SHP77 (cell line): ENCODE results near the gene CHD9NB.

Source experiments
- DNase-seq, 2 experiments: peaks; one replicate each; lab custom pipeline; 2025; lab: John Stamatoyannopoulos, UW

Gene CHD9NB

DNA sequence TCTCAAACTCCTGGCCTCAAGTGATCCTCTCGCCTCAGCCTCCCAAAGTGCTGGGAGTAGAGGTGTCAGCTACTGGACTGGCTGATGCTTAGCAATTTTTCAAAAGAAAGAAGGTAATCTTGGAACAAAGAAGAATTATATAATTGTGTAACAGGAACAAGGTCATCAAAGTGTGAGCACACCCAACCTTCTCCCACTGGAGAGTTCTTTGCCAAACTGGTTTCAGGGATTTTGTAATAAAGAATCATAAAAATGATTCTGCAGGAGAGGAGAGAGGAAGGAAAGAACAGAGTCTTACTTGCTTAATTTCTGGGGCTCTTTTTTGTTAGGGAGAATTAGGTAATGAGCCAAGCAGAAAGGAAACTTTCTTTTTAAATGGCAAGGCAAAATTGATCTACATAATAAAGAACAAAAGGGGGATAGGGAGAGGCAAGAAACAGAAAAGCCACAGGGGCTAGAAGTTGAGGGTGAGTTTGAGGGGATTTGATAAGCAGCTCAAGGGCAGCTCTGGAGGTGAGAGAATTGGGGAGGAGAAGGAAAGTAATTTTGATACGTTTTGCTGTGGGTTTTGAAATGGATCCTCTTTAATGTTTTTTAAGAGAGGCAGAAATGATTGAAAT, 21.3 kb downstream of the CHD9NB start:
- DNase-seq: no peak

DNA sequence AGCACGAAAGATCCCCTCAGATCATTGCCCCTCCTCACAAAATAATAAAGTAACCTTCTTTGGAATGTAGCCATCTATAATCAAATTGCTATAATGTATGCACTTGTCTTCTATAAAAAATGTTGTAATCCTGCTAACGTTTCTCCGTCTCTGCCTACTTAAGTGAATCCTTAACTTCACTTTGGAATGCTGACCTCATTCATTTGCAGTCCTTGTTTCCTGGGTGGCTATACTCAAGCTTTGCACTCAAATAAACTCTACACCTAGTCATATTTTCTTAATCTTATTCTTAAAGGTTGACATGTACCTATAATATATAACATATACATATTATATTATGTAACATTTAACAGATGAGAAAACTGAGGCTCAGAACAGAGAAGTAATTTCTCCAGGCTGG, 22.7 kb downstream of the CHD9NB start:
- no peak for DNase-seq

DNA sequence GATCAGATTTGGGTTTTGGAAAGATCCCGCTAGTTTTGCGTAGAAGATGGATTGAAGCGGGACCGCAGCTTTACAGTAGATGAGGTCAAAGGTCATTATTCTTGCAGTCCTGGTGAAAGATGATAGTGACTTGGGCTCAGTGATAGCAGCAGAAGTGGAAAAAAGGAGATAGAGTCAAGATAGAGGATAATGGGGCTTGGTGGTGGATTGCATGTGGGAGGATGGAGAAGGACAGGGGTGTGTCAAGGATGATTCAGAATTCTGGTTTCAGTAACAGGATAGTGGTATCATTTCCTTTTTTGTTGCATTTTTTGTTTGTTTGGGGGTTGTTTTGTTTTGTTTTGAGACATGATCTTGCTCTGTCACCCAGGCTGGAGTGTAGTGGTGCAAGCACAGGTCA, 28.7 kb downstream of the CHD9NB start:
- no peak for DNase-seq

DNA sequence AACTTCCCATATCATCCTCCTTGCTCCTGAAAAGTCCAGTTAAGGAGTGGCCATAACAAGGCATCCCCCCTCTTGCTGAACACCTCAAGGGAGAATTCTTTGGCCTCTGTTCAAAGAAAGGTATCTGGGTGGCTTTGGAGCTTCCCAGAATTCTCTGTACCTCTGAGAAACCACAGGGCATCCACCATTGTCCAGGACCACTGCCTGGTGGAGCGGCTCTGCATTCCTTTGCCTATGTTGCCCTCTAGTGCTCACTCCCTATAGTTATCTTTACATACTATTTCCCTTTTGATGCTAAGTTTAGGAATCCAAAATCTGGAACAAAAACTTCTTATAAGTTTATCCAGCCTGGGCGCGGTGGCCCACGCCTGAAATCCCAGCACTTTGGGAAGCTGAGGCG, 30.3 kb downstream of the CHD9NB start:
- DNase-seq: peak; percentile 46 to 58

DNA sequence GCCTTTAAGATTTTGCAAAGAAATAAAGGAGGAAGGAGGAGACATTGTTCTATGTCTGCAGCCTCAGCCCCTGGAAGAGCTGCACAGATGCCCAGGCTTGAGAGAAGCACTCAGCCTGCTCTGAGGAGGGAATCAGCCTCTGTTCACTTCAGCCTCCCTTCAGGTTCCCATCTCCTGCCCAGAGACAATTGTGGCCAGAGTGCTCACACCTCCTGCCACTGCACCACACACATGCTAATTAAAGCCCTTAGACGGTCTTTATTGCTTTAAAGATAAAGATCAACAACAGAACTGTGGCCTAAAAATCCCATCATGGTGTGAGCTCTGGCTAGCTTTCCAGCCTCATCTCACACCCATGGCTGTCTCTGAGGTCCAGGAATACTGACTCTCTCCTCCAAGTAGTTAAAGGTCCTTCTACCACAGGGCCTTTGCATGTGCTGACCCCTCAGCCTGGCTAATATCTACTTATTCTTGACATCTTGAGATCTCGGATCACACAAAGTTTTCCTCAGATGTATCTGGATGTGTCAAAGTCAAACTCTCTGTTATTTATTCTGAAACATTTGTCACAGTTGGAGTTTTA, 33.8 kb downstream of the CHD9NB start:
- no peak for DNase-seq

DNA sequence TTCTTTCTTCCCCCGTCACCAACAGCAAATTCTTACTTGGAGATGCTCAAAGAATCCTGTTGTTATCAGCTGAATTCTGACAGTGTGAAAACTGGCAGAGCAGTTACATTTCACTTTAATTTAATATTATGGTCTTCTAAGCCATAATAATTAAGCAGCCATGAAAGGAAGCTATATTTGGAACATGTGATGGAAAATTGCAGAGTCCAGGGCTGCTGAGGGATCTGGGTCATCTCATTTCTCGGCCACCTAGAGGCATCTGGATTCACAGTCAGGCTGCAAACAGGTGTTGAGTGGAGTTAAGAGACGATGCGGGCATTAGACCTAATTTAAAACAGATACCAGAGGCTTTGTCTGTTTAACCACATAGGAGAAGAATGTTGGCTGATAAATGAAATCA, 38.4 kb downstream of the CHD9NB start:
- DNase-seq: no peak

DNA sequence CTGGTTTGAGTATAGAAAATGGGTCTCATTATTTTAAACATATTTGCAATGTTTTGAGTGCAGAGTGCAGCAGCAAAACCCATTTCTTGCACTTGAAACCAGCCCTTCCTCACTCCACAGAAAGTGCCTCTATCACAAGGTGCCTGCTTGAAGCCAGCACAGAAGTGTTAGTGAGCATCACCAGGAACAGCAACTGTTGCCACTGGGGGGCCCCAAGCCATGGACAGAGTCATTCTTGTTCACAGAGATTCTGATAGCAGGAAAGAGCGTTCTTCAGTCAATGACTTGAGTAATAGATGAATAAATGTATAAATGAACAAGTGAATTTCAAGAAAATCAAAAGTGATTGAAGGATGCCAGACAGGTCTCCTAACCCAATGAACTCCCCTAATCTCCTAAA, 45.6 kb downstream of the CHD9NB start:
- no peak for DNase-seq

DNA sequence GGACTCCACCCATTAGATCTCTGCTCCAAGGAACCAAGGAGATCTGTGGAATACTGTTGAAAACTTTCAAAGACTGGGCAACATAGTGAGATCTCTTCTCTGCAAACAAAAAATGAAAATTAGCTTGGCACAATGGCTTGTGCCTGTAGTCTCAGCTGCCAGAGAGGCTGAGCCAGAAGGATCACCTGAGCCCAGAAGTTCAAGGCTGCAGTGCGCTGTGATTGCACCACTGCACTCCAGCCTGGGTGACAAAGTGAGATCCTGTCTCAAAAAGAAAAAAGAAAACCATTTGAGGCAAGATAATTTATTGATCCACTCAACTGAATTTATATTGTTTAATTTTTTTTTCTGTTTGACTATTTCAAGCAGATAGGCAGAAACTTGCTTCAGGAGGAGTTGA, 54.8 kb downstream of the CHD9NB start:
- no peak for DNase-seq

DNA sequence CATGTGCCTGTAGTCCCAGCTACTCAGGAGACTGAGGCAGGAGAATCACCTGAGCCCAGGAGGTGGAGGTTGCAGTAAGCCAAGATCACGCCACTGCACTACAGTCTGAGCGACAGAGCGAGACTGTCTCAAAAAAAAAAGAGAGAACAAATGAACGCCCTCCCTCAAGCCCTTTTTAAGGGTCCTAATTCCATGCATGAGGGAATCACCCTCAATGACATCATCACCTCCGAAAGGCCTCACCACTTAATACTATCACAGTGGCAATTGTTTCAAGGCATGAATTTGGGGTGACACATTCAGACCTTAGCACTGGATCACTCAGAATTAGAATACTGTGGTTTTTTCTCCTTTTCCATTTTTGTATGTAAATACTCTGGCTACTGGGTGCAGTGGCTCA, 57.8 kb downstream of the CHD9NB start:
- no peak for DNase-seq

DNA sequence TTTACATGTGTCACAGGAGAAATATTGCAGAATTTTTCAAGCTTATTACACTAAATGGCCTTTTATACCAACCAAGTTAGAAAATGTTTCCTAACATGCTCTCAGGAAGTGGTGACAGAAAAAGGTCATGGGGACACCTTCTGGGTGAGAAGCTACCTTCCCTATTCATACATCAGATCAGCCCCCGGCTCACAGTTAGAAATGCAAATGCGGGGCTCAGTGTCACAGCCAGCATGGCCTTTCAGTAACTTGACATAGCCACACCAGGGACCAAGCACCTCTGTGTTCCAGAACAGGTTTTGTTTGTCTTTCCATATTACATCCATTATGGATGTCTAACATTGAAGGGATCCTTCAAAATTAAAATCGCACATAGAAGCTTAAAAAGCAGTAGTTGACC, 59.5 kb downstream of the CHD9NB start:
- no peak for DNase-seq

DNA sequence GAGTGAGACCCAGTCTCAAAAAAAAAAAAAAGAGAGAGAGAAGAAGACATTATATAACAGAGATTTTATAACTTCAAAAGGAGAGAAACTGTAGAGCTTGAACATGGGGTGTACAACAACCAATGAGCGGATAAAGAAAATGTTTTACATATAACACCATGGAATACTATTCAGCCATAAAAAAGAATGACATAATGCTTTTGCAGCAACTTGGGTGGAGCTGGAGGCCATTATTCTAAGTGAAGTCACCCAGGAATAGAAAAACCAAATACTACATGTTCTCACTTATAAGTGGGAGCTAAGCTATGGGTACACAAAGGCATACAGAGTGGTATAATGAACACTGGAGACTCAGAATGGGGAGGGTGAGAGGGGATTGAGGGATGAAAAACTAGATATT, 61.1 kb downstream of the CHD9NB start:
- no peak for DNase-seq
